T-helper 17 cell (primary cell): ENCODE data around the gene PLPP7. TPM values are rescaled to one million over a fixed set of nuclear protein-coding genes. Genes with fewer than 3 reads are reported as not detected.
"Not testable (repeated sequence)": the region's sequence is repeated elsewhere in the genome, so short reads cannot be mapped to it uniquely, and the experiment has no call there.

Source experiments
- ATAC-seq: fragments of 150-1000 bp; cut with Tn5 transposase; 2 replicates; pipeline ENCODE4 v1.10.0; 2021; ENCODE audit warnings: mild to moderate bottlenecking, moderate library complexity
- DNase-seq, 3 donors: peaks; one replicate each; pipeline versions ENCODE4 v3.0.0 to v3.0.0-alpha.2; 2020 to 2021
- H3K9me3 ChIP-seq: one replicate; pipeline ENCODE4 v1.7.0; 2013; ENCODE audit warnings: low read length, mild to moderate bottlenecking; ENCODE audit not compliant: control insufficient read depth, poor library complexity, severe bottlenecking
- H3K27ac Mint-ChIP-seq: one replicate; pipeline ENCODE4 v1.8.0; 2022; ENCODE audit warnings: mild to moderate bottlenecking, moderate library complexity, mixed read lengths
- H3K27me3 Mint-ChIP-seq: one replicate; pipeline ENCODE4 v1.8.0; 2022; ENCODE audit warnings: mixed read lengths
- H3K36me3 Mint-ChIP-seq: one replicate; pipeline ENCODE4 v1.8.0; 2022; ENCODE audit warnings: low read depth, mixed read lengths
- H3K4me1 Mint-ChIP-seq: one replicate; pipeline ENCODE4 v1.8.0; 2022; ENCODE audit warnings: mild to moderate bottlenecking, mixed read lengths
- H3K4me3 Mint-ChIP-seq: one replicate; pipeline ENCODE4 v1.8.0; 2022; ENCODE audit warnings: mild to moderate bottlenecking, moderate library complexity, mixed read lengths
- total RNA-seq, 4 donors: library from RNA in 2 of 4; stranded (reverse) in 2 of 4; gene quantifications; one replicate each; pipeline ENCODE4 v1.2.3 and lab custom pipeline; 2022 to 2026

The PLPP7 gene
- total RNA-seq, 2 donors from 2014 or later: 0.17 TPM; not detected in 1

GRCh38 chr9:131349522-131349880 lies 60.0 kb downstream of the PLPP7 start:
- ATAC-seq: no peak
- H3K27ac Mint-ChIP-seq: no peak overlapping the region

GRCh38 chr9:131349881-131350563 lies 60.5 kb downstream of the PLPP7 start:
- Mint-ChIP-seq H3K4me1 (peaks cover 7% of the 10 kb centered on the region), H3K36me3 (no peaks in the 10 kb centered on the region), H3K27ac (no peak overlapping the region)

More at GRCh38 chr9:131349522-131349880, 60.0 kb downstream of the PLPP7 start:
- H3K4me3 Mint-ChIP-seq: no peak overlapping the region
- H3K9me3 ChIP-seq: no peaks in the 10 kb centered on the region
- no peaks in the 10 kb centered on the region for H3K36me3 Mint-ChIP-seq
- DNase-seq: no peak
- H3K27me3 Mint-ChIP-seq: no peaks in the 10 kb centered on the region
- H3K4me1 Mint-ChIP-seq: peaks cover 7% of the 10 kb centered on the region

GRCh38 chr9:131356479-131356878 lies 67.0 kb downstream of the PLPP7 start:
- not testable (repeated sequence) for H3K27me3 Mint-ChIP-seq, DNase-seq, H3K36me3 Mint-ChIP-seq, H3K4me3 Mint-ChIP-seq, H3K27ac Mint-ChIP-seq, ATAC-seq, H3K9me3 ChIP-seq
- peaks cover 13% of the 10 kb centered on the region for H3K4me1 Mint-ChIP-seq

More at GRCh38 chr9:131349881-131350563, 60.5 kb downstream of the PLPP7 start:
- no peaks in the 10 kb centered on the region for H3K9me3 ChIP-seq
- Mint-ChIP-seq H3K27me3 (no peaks in the 10 kb centered on the region), H3K4me3 (peak overlapping the region; percentile 25)
- ATAC-seq: peak; percentile 98
- peak; percentile 67 to 81 (median 71) for DNase-seq

- H3K27ac Mint-ChIP-seq: peak overlapping the region; percentile 60
- no peaks in the 10 kb centered on the region for H3K27me3 Mint-ChIP-seq
- no peak overlapping the region for H3K4me3 Mint-ChIP-seq
- no peak for DNase-seq
- H3K9me3 ChIP-seq: no peaks in the 10 kb centered on the region
- no peaks in the 10 kb centered on the region for H3K36me3 Mint-ChIP-seq
- no peak for ATAC-seq
- H3K4me1 Mint-ChIP-seq: peaks cover 13% of the 10 kb centered on the region
These were observed 69.0 kb downstream of the PLPP7 start for GRCh38 chr9:131358556-131358955.

Other genes starting within 250 kb of the PLPP7 start
- under 1 TPM in 1 of 2 donors, not detected in 1; 0.22 TPM for gene AIF1L, start 193.2 kb upstream of the PLPP7 start, total RNA-seq
- 100 to 1,000 TPM; 105 to 107 TPM for gene NUP214, start 164.1 kb upstream of the PLPP7 start, total RNA-seq
- gene FAM78A, start 13.2 kb upstream of the PLPP7 start, total RNA-seq: 10 to 100 TPM; 59.5 to 60.4 TPM
- 100 to 1,000 TPM; 193 to 241 TPM for gene PRRC2B, start 104.4 kb downstream of the PLPP7 start, total RNA-seq
- 10 to 100 TPM; 50.0 to 54.0 TPM for gene POMT1, start 213.2 kb downstream of the PLPP7 start, total RNA-seq
- gene UCK1, start 241.5 kb downstream of the PLPP7 start, total RNA-seq: 10 to 100 TPM; 16.6 to 21.4 TPM